HepG2 (cell line): ENCODE data around the gene SLCO6A1.

Experiments used
- CHD4 ChIP-seq: fragments of 200-600 bp; sonication (generic); IDR thresholded peaks from 2 replicates; pipeline ENCODE4 v1.7.0; 2017; ENCODE audit warnings: mild to moderate bottlenecking, low read length, borderline replicate concordance
- FOXA3 ChIP-seq: IDR thresholded peaks from 2 replicates; pipeline ENCODE4 v1.6.1; 2016; ENCODE audit warnings: missing genetic modification reagents, missing compliant biosample characterization
- MAFG ChIP-seq: sonication (generic); formaldehyde crosslinking; IDR thresholded peaks from 2 replicates; pipeline ENCODE4 v1.5.1; 2020; ENCODE audit warnings: mild to moderate bottlenecking, missing genetic modification reagents
- ZNF101 ChIP-seq: sonication (generic); formaldehyde crosslinking; IDR thresholded peaks from 2 replicates; pipeline ENCODE4 v1.4.0; 2020; ENCODE audit warnings: mild to moderate bottlenecking, low read depth, missing genetic modification reagents, borderline replicate concordance
- ZNF207 ChIP-seq: fragments of 450-650 bp; IDR thresholded peaks from 2 replicates; pipeline ENCODE4 v1.6.1; 2016; ENCODE audit warnings: antibody characterized with exemption, borderline replicate concordance
- ZNF274 ChIP-seq: sonication (generic); formaldehyde crosslinking; IDR thresholded peaks from 2 replicates; pipeline ENCODE4 v1.5.1; 2020; ENCODE audit warnings: mild to moderate bottlenecking, missing genetic modification reagents

DNA sequence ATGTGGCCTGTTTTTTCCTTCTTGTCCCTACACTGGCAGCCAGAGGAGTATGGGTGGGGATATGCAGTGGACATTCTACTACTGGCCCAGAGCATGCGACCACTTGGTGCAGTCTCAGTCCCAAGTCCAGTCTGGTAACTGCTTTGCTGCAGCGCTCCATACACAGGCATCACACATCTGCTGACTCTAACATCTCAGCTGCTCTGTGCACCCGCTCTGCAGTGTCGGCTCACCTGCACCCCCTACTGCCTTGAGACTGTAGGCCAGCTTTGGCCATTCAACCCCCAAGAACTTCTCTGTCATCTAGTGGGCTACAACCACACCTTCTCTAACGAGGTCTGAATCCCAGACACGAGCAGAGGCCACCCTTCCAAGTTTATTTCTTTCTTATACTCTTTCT lies 46.4 kb upstream of the SLCO6A1 start:
- TF ChIP-seq CHD4 (no peak), ZNF101 (CRISPR knock-in tag) (no peak), MAFG (no peak), FOXA3 (no peak), ZNF274 (CRISPR knock-in tag) (no peak), ZNF207 (no peak)
